ENCODE measurements around the gene STOM.

STOM gene

DNA sequence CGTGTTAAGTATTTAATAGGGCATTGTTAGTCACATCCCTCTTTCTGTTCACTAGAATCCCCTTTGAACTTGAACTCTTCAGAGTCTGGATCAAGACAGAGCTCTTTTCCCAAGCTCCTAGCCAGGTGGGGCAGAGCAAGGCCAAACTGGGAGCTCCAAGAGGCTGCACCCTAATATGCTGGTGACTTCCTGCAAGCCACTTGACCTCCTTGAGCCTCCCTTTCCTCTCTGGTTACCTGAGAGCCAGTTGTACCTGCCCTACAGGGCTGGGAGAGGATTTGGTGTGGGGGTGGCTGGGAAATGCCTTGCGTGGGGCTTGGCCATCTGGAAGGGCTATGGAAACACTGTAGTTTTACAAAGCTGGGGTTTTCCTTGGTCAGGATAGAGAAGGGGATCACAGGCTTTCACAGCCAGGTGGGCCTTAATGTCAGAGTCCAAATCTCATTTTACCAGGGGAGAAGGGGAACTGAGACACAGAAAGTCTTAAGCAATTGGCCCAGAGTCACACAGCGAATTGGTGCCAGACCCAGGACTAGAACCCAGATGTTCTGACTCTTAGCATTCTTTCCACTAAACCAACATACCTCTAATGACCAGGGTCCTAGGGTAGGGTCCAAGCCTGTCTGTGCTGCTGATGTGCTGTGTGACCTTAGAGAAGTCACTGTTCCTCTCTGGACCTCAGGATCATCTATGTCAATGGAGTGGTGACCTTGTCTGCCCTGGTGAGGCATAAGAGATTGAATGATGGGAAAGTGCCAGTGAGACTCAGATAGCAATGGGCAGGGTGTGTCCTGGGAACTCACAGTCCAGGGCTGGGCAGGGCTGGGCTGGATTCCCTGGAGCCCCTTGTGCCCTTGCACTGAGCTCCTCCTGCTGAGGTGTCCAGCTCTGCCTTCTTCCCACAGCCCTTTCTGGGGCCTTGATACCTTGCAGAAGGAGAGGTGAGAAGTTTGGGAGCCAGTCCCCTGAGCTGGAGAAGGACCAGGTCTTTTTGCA is 66.3 kb downstream of the STOM start:
- Histone ChIP-seq H3K27me3 (ENCODE audit: insufficient read depth, low read length, poor library complexity) (no peaks in the 10 kb centered on the region), H3K4me3 (ENCODE audit: low read depth in 1 of 2, low read length in 2 of 2) (no peak overlapping the region), H3K4me1 (ENCODE audit: insufficient read depth, low read length) (no peaks in the 10 kb centered on the region), H3K27ac (ENCODE audit: low read length) (no peak overlapping the region), H3K9ac (ENCODE audit: low read depth, low read length) (no peak overlapping the region), H2AFZ (ENCODE audit: low read depth, low read length) (no peak overlapping the region), H3K79me2 (ENCODE audit: insufficient read depth, low read length) (no peaks in the 10 kb centered on the region), H3K36me3 (ENCODE audit: insufficient read depth, low read length) (no peaks in the 10 kb centered on the region), H4K20me1 (ENCODE audit: insufficient read depth, low read length) (no peaks in the 10 kb centered on the region), H3K4me2 (ENCODE audit: insufficient read depth, low read length) (no peak overlapping the region), H3K9me3 (ENCODE audit: insufficient read depth, low read length, severe bottlenecking) (no peaks in the 10 kb centered on the region)
- ATAC-seq (ENCODE audit: insufficient read depth, low read depth) (no peak), DNase-seq (no peak)
- TF ChIP-seq, protein P1, sequence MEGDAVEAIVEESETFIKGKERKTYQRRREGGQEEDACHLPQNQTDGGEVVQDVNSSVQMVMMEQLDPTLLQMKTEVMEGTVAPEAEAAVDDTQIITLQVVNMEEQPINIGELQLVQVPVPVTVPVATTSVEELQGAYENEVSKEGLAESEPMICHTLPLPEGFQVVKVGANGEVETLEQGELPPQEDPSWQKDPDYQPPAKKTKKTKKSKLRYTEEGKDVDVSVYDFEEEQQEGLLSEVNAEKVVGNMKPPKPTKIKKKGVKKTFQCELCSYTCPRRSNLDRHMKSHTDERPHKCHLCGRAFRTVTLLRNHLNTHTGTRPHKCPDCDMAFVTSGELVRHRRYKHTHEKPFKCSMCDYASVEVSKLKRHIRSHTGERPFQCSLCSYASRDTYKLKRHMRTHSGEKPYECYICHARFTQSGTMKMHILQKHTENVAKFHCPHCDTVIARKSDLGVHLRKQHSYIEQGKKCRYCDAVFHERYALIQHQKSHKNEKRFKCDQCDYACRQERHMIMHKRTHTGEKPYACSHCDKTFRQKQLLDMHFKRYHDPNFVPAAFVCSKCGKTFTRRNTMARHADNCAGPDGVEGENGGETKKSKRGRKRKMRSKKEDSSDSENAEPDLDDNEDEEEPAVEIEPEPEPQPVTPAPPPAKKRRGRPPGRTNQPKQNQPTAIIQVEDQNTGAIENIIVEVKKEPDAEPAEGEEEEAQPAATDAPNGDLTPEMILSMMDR (IDR thresholded peaks at IDR 0.05; ENCODE audit: borderline replicate concordance, extremely low read depth, low read length, poor library complexity, severe bottlenecking): no peak
- TF ChIP-seq EZH2 (IDR thresholded peaks at IDR 0.05; ENCODE audit: borderline replicate concordance, low read depth, low read length, severe bottlenecking): no peak

DNA sequence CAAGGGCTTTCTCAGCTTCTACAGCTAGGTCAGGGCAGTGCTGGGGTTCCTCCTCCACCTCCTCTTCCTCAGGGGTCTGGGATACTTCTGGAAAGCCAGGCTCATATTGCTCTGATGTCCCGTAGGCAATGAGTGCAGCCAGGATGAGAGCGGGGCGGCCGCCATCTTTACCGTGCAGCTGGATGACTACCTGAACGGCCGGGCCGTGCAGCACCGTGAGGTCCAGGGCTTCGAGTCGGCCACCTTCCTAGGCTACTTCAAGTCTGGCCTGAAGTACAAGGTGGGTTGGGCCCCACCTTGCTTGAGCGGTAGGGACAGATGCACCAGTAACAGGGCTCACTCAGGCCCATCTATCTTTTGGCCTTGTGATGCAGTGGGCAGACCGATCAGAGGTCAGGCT is 67.3 kb downstream of the STOM start:
- Histone ChIP-seq H2AFZ (ENCODE audit: low read depth, low read length) (no peak overlapping the region), H3K9ac (ENCODE audit: low read depth, low read length) (no peak overlapping the region), H3K36me3 (ENCODE audit: insufficient read depth, low read length) (no peaks in the 10 kb centered on the region), H3K27ac (ENCODE audit: low read length) (no peak overlapping the region), H3K4me2 (ENCODE audit: insufficient read depth, low read length) (no peak overlapping the region), H3K27me3 (ENCODE audit: insufficient read depth, low read length, poor library complexity) (no peaks in the 10 kb centered on the region), H3K4me3 (ENCODE audit: low read depth in 1 of 2, low read length in 2 of 2) (no peak overlapping the region), H3K4me1 (ENCODE audit: insufficient read depth, low read length) (no peaks in the 10 kb centered on the region), H3K9me3 (ENCODE audit: insufficient read depth, low read length, severe bottlenecking) (no peaks in the 10 kb centered on the region), H3K79me2 (ENCODE audit: insufficient read depth, low read length) (no peaks in the 10 kb centered on the region), H4K20me1 (ENCODE audit: insufficient read depth, low read length) (no peaks in the 10 kb centered on the region)
- DNase-seq (no peak), ATAC-seq (ENCODE audit: insufficient read depth, low read depth) (no peak)
- TF ChIP-seq EZH2 (IDR thresholded peaks at IDR 0.05; ENCODE audit: borderline replicate concordance, low read depth, low read length, severe bottlenecking): no peak
- TF ChIP-seq, protein P1 (IDR thresholded peaks at IDR 0.05; ENCODE audit: borderline replicate concordance, extremely low read depth, low read length, poor library complexity, severe bottlenecking): no peak

- Histone ChIP-seq H2AFZ (ENCODE audit: low read depth, low read length) (no peak overlapping the region), H3K4me3 (ENCODE audit: low read depth in 1 of 2, low read length in 2 of 2) (no peak overlapping the region), H3K4me1 (ENCODE audit: insufficient read depth, low read length) (no peaks in the 10 kb centered on the region), H3K9ac (ENCODE audit: low read depth, low read length) (no peak overlapping the region), H3K79me2 (ENCODE audit: insufficient read depth, low read length) (no peaks in the 10 kb centered on the region), H3K4me2 (ENCODE audit: insufficient read depth, low read length) (no peak overlapping the region), H3K36me3 (ENCODE audit: insufficient read depth, low read length) (no peaks in the 10 kb centered on the region), H3K9me3 (ENCODE audit: insufficient read depth, low read length, severe bottlenecking) (no peaks in the 10 kb centered on the region), H3K27ac (ENCODE audit: low read length) (no peak overlapping the region), H4K20me1 (ENCODE audit: insufficient read depth, low read length) (no peaks in the 10 kb centered on the region), H3K27me3 (ENCODE audit: insufficient read depth, low read length, poor library complexity) (no peaks in the 10 kb centered on the region)
- DNase-seq (no peak), ATAC-seq (ENCODE audit: insufficient read depth, low read depth) (no peak)
- no peak for TF ChIP-seq EZH2 (IDR thresholded peaks at IDR 0.05; ENCODE audit: borderline replicate concordance, low read depth, low read length, severe bottlenecking)
- TF ChIP-seq, protein P1 (IDR thresholded peaks at IDR 0.05; ENCODE audit: borderline replicate concordance, extremely low read depth, low read length, poor library complexity, severe bottlenecking): no peak
These were observed 67.7 kb downstream of the STOM start for GRCh38 chr9:121302341-121302740.
